Stimulated activated CD8-positive, alpha-beta memory T cell treated with anti-CD3 and anti-CD28 coated beads, Interleukin-12 subunit alpha, Interleukin-12 subunit beta, amount 100 ng/mL, for 24 hours (primary cell): ENCODE measurements around the gene MGST2.
"Not testable (repeated sequence)": the region's sequence is repeated elsewhere in the genome, so short reads cannot be mapped to it uniquely, and the experiment has no call there.

Source experiments
- DNase-seq: peaks from one replicate; pipeline ENCODE4 v3.0.0-alpha.2; 2020; ENCODE audit errors: extremely low read depth

The MGST2 gene

DNA sequence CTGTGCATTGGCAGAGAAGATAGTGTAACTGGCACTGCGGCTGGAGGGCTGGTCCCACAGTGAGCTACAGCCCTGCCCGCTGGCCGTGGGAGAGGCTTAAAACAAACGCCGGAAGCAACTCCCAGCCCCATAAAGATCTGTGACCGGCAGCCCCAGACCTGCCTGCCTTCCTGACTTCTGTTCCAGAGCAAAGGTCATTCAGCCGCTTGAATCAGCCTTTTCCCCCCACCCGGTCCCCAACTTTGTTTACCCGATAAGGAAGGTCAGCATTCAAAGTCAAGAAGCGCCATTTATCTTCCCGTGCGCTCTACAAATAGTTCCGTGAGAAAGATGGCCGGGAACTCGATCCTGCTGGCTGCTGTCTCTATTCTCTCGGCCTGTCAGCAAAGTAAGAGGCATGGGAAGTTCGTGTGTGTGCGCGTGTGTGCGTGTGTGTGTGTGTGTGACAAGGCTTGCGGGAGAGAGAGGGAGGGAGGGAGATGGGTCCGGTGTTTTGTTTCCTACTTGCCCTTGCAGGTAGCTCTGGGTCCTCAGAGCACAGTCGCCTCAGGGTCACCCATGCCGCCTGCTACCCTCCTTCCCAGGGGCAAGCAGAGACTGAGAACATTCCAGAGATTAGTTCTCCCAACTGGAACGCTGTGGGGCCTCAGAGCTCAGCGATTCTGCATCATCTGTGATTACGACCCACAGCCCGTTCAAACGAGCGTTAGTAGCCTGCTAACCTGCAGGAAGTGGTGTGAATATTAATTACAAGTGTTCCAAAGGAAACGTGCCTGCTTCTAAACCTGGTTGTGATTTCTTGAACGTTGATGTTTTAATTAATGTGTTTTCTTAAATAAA is at the start of gene MGST2:
Gene MGST2, plus strand, starts transcription at position 130 of the 840 bp plus-strand sequence. Its CDS starts 201 bp downstream, at position 331.
- no peak for DNase-seq

DNA sequence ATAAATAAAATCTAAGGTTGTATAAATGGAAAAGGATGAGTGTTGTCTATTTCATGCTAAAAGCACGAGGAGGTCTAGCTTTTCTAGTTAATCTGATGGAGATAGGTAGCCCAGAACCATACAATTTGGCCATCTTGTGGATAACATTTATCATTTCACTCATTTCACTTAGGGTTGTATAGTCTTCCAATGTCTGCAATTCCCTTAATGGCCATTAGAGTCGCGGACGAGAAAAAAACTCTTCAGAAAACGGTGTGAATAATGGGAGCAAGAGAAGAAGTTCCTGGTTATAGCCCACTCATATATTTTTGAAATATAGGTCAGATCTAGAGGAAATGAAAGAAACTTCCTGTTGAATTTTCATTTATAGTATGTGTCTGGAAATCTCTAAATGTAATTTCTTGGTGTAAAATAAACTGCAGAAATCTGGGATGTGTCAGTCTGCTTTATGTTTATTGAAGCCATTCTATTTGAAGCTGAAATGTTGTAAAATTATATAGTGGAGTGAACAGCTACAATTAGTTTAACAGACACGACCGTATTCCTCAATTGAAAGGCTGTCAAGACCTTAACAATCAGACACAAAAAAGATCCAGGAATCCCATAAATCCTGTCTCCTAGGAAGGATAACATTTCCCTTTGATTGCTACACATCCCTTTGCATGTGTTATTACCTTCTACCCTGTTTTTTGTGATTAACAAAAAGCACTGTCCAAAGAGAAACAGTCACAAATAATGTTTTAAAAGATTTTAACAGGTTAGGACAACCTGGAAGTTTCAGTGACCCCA is 47.7 kb upstream of the MGST2 start:
- DNase-seq: no peak

DNA sequence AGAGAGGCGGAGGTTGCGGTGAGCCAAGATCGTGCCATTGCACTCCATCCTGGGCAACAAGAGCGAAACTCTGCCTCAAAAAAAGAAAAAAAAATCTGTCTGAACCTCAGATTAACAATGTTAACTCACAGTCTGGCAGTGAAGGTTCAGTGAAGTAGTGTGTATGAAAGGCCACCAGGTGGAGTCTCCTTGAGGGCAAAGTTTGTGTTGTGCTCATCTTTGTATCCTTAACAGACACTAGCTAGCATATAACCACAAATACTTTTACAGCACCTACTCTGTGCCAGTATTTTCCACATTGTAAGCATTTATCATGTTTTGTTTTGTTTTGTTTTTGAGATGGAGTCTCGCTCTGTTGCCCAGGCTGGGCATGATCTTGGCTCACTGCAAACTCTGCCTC is 46.0 kb upstream of the MGST2 start:
- DNase-seq: no peak

DNA sequence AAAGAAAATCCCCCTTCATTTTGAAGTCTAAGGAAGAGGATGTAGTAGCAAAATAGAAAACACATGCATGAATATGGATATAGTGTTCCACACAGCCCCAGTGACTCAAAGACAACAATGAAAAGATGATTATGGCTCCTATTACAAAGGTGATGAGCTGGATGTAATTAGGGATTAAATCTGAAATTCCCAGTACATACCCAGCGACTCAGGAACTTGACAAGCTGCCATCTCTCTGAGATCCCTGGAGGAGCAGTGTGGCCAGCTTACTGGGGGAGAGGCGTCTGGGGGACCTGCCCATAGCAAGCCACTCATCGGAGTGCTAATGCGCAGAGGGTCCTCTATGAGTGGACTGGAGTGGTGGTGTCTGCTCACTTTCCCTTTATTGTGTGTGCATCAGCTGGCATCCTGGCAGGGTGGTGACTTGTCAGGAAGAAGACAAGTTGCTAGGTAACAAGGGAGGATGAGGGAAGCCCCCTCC is 42.7 kb upstream of the MGST2 start:
- DNase-seq: no peak

DNA sequence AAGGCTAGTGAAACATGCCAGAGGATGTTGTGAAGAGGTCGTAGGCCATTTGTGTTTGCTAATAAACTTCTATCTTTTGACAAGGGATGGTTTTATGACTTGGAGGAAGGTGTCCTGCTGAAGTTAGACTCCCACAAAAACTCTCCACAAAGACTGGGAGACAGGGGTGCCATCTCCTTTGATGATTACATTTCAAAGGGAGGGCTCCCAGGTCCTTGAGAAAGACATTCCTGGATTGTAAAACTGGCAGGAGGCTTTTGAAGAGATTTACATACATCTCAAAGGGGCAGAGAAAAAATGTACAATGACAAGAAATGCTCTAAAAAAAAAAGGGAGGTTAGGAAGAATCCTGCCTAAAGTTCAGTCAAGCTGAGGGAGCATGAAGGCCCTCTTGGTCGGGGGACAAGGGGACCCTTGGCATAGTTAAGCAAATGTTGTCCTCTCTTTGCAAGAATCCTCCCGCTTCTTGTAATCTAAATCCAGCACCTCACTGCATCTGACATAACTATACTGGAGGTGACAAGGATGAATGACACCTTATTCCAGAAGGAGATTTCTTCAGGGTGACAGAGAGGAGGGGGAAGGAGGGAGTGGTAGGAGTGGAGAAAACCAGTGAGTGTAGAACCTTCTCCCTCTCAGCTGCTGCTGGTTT is 41.1 kb upstream of the MGST2 start:
- no peak for DNase-seq

DNA sequence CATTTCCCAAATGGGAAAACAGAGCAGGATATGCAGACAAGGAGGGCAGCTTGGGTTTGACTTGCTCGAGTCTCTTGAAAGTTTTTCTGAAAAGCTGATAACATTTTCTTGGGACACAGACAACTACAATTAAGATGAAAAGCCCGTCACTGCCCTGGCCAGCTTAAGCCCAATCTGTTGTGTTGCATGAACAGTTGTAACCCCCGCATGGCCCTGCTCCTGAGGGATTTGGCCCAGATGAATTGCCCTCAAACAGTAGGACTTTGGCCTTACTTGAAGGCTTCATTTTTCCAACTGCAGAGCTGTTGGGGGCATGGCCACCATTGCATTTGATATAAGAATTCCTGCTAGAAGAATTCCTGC is 40.5 kb upstream of the MGST2 start:
- DNase-seq: no peak

DNA sequence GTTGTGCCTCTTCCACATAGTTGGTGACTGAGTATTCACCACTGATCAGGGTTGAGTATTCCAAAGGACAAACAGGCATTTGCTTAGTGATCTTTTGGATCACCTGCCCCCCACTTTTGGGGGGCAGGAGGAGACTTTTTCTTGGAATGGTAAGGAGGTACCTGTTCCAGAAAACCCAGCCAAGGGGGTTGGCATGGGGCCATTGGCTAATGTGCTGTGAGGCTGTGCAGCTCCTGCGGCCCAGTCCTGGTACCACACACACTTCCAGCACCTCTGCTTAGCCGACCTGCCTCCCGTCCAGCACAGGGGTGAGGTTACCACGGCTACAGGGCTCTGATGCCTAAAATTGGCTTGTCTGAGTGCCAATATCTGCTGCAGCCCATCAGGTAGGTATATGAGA is 40.1 kb upstream of the MGST2 start:
- no peak for DNase-seq

DNA sequence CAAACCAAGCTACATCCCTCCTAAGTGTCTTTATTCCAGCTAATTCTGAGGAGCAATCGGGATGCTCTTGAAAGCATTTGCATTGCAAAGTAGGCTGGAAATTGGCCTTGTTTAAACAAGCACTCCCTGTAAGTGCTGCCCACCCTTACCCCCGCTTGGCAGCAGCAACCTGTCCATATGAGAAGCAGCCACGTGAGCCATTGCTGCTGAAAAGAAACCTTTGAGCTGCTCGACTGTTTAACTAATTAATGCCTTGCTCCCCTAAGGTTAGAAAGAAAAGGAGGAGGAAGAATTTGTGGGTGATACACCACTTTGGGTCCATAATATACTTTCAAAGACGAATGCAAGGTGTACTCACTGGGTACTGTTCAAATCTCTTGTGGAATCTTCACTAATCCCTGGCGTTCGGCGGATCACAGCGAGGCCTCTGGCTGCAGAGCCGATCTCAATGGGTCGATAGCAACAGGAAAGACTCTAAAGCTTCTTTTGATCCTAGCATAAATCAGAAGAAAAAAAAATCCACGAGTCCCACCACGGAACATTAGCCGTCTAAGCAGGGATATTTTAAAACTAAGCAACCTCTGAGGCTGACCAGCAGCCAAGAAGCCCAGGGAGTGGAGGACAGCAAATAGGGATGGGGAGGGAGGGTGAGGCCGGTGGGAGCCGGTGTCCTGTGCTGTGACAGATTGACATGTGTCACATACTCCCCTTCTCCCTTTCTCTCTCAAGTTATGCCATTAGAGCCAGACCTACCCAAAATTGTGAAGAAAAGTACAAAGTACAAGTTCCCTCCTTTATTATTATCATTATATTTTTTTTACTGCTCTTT is 37.2 kb upstream of the MGST2 start:
- DNase-seq: no peak

DNA sequence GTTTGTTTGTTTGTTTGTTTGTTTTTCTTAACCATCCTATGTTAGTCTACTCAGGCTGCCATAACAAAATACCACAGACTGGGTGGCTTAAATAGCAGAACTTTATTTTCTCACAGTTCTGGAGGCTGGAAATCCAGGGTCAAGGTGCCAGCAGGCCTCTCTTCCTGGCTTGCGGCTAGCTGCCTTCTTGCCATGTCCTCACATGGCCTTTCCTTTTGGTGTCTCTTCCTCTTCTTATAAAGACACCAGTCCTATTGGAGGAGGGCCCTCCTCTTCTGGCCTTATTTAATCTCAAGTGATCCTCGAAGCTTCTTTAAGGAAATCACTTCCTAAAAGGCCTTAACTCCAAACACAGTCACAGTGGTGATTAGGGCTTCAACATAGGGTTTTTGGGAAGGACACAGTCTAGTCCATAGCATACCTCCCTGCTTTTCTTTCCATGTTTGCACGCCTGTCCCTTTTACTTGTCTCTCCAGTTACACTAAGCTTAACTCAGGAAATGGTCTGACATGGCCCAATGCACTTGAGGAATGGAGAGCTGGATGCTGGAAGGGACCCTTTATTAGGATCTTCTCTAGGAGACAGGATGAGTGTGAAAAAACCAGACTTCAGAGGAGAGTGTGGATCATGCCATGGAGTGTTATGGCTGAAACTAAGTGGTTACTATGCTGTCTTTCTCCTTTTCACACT is 36.0 kb upstream of the MGST2 start:
- DNase-seq: no peak

DNA sequence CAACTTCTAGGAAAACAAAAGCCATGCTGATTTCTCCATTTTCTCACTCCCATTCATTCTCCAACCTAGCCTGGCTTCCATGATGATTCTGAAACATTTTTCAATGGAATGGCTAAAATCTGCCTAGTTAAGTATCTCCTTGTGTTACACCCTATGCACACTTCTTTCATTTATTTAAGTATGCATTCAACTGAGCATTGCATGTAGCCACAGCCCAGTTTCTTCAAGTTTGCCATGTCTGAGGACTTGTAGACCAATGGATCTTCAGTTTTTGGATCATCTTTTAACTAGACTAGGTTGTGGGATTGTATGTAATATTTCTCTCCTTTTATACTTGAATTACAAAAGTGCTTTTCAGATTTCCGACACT is 35.5 kb upstream of the MGST2 start:
- no peak for DNase-seq

DNA sequence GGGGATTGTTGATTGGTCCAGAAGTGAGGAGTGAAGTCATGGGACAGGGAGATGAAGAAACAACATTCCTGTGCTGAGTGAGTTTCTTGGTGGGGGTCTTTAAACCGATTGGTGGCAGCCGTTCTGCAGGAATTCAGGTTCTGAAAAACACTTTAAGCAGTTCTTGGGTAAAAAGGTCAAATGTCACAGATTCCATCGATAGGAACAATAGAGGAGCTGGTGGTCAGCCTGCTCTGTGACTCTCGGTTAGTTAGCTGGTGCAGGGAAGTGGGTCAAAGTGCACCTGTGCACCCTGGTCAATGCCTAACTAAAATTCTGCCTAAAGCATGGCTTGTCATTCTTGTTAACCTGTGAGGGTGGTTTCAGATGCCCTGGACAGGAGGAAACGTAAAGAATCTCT is 34.6 kb upstream of the MGST2 start:
- no peak for DNase-seq

DNA sequence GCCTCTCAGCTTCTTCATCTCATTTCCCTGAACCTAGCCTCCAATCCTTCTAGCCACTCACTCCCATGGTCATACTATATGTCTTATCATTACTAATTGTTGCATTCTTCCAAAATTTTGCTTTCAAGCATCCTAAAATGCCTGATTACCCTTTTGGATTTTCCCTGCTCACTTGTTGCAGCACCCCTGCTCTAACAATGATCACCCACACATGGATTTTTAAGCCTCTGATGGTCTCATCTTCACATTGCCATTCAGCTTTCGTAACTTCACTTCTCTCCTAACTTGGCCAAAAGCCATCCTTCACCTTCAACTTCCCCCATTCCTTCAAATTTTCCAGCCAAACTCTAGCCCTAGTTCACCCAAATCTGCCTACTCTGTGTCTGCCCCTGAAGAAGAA is 33.8 kb upstream of the MGST2 start:
- DNase-seq: no peak

DNA sequence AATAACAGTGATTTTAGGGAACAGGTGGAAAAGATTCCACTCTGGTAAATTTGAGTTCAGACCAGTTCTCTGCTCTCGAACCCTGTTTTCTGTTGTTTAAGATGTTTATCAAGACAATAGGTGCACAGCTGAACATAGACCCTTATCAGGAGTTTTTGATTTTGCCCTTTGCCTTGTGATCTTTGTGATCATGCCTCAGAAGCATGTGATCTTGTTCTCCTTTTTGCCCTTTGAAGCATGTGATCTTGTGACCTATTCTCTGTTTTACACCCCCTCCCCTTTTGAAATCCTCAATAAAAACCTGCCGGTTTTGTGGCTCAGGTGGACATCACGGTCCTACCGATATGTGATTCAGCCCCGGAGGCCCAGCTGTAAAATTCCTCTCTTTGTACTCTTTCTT is 32.9 kb upstream of the MGST2 start:
- not testable (repeated sequence) for DNase-seq

DNA sequence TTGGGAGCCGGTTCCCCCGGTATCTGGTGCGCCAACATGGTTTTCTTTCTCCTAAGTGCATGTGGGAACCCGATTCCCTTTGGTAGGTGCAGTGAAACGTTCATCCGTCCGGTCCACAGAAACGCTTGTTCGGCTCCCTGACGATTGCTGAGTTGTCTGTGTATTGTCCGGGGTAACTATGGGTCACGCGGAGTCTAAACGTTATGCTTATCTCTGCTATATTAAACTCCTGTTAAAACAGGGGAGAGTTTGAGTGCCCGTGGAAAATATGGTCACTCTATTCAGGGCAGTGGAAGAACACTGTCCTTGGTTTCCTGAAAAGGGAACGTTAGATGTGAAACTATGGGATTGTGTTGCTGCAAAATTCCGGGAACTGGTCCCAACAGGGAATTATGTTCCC is 32.4 kb upstream of the MGST2 start:
- no peak for DNase-seq

DNA sequence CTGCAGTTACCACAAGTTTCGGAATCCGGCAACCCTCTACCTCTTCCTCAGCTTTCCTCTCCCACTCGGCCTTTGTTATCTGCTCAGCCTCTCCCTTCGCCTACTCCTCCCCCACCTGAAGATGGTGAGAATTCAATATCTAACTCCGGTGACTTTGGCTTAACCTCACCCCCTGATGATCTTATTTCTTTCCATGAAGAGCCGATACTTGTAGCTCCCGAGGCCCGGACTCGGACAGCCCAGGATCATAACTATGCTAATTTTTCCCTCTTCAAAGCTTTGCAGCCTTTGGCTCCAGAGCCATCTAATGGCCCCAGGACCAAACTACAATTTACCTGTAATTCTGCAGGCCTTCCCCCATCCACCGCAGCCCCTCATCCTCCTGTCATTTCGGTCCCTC is 32.0 kb upstream of the MGST2 start:
- DNase-seq: no peak

DNA sequence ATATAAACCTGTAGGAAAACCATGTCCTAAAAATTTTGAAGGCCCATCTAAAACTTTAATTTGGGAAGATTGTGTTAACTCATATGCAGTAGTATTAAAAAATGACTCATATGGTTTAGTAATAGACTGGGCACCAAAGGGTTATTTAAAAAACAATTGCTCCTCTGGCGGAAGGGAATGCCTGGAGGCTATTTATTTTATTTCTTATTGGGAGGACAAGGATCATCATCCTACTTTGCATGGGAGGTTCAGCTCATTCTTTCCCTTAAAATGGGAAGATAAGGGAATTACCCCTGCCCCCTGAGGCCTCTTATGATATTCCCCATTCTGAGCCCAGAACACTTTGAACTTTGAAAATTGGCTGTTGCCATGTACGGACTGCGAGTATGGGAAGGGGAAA is 29.7 kb upstream of the MGST2 start:
- no peak for DNase-seq

DNA sequence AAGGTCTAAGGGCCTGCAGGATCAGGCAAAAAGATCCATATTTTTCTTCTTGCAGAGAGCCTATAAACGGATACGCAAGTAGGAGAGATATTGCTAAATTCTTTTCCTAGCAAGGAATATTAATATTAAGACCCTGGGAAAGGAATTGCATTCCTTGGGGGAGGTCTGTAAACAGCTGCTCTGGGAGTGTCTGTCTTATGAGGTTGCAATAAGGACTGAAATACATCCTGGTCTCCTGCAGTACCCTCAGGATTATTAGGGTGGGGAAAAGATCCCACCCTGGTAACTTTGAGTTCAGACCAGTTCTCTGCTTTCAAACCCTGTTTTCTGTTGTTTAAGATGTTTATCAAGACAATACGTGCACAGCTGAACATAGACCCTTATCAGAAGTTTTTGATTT is 27.3 kb upstream of the MGST2 start:
- DNase-seq: not testable (repeated sequence)

DNA sequence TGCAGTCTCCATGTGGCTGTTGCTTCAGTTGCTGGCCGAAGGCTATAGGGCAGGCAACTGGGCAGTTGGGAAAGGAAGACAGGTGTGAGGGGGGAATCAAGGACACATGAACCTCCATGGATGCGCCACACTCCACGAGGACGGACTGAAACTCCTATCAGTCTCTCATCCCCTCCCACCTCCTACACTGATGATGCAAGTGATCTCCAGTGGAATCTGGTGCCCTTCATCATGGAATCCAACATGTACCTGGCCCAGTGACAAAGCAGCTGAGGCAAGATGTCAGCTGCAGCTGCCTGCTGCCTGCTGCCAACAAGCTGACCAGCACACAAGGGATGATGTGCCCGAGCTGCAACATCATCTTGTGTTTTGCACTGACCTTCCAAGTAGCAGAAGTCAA is 26.0 kb upstream of the MGST2 start:
- no peak for DNase-seq

DNA sequence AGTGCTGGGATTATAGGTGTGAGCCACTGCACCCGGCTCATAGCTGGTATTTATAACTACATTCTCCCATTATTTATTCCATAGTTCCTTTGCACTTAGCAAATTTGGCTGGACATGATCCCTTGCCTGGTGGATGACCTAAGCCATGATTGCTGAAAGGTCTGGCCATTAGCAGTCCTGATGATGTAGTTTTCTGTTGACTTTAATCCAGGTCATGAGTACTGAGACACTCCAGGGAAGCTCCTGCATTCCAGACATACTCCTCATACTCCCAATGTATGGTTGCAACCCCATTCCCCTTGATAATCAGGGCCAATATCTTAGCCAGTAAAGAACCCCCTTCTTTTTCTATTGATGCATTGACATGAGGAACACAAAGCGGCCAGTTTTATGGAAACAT is 24.4 kb upstream of the MGST2 start:
- no peak for DNase-seq

DNA sequence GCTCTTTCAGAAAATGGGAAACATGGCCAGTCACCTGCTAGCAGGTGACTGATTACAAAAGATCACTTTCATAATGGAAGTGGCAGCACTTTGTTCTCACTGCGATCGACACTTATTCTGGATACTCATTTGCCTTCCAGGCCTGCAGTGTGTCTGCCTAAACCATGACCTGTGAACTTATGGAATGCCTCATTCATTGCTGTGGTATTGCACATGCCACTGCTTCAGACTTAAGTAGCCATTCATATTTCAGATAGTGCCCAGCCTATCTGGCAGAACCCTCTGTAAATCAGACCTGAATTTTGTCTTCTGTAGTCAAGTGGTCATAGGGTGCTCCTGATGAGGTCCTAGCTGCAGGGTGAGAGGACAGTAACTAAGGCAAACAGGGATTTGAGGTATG is 23.3 kb upstream of the MGST2 start:
- no peak for DNase-seq
